HG03045 (cell line): ENCODE measurements around the gene RAB29.

ENCODE experiments used
- ATAC-seq: cut with Tn5 transposase; IDR thresholded peaks from one replicate; pipeline ENCODE4 v1.9.1; 2021; ENCODE audit warnings: mild to moderate bottlenecking, moderate library complexity; ENCODE audit not compliant: unreplicated experiment

Gene RAB29

GRCh38 chr1:205797168-205797567, 21.9 kb upstream of the RAB29 start:
- ATAC-seq, result no peak

- ATAC-seq, result no peak
These were observed 18.9 kb upstream of the RAB29 start for GRCh38 chr1:205794011-205794730.

- no peak for ATAC-seq
These were observed 17.8 kb upstream of the RAB29 start for GRCh38 chr1:205792961-205793673.

GRCh38 chr1:205792481-205792881, 17.2 kb upstream of the RAB29 start:
- no peak for ATAC-seq

- peak; percentile 43 for ATAC-seq
These were observed 16.4 kb upstream of the RAB29 start for GRCh38 chr1:205791568-205792180.

GRCh38 chr1:205787287-205787916, 12.1 kb upstream of the RAB29 start:
- ATAC-seq, result no peak

- no peak for ATAC-seq
These were observed 11.3 kb upstream of the RAB29 start for GRCh38 chr1:205786601-205787000.

GRCh38 chr1:205785446-205785845, 10.2 kb upstream of the RAB29 start:
- no peak for ATAC-seq

GRCh38 chr1:205783904-205784303, 8.6 kb upstream of the RAB29 start:
- ATAC-seq, result no peak

- ATAC-seq, result no peak
These were observed 8.1 kb upstream of the RAB29 start for GRCh38 chr1:205783433-205783795.

- ATAC-seq, result no peak
These were observed 7.5 kb upstream of the RAB29 start for GRCh38 chr1:205782627-205783432.

- no peak for ATAC-seq
These were observed 5.1 kb upstream of the RAB29 start for GRCh38 chr1:205780335-205780734.

GRCh38 chr1:205777994-205778393, 2.7 kb upstream of the RAB29 start:
- ATAC-seq, result no peak

GRCh38 chr1:205775717-205776056, 405 bp upstream of the RAB29 start:
- ATAC-seq, result no peak

GRCh38 chr1:205774198-205775014, 876 bp downstream of the RAB29 start:
- ATAC-seq, result no peak

GRCh38 chr1:205772607-205773032, 2.7 kb downstream of the RAB29 start:
- ATAC-seq, result no peak

GRCh38 chr1:205770618-205771017, 4.7 kb downstream of the RAB29 start:
- ATAC-seq, result no peak

- no peak for ATAC-seq
These were observed 5.5 kb downstream of the RAB29 start for GRCh38 chr1:205769641-205770365.

- no peak for ATAC-seq
These were observed 8.0 kb downstream of the RAB29 start for GRCh38 chr1:205767248-205767647.
